ENCODE results near the gene AJM1.

DNA sequence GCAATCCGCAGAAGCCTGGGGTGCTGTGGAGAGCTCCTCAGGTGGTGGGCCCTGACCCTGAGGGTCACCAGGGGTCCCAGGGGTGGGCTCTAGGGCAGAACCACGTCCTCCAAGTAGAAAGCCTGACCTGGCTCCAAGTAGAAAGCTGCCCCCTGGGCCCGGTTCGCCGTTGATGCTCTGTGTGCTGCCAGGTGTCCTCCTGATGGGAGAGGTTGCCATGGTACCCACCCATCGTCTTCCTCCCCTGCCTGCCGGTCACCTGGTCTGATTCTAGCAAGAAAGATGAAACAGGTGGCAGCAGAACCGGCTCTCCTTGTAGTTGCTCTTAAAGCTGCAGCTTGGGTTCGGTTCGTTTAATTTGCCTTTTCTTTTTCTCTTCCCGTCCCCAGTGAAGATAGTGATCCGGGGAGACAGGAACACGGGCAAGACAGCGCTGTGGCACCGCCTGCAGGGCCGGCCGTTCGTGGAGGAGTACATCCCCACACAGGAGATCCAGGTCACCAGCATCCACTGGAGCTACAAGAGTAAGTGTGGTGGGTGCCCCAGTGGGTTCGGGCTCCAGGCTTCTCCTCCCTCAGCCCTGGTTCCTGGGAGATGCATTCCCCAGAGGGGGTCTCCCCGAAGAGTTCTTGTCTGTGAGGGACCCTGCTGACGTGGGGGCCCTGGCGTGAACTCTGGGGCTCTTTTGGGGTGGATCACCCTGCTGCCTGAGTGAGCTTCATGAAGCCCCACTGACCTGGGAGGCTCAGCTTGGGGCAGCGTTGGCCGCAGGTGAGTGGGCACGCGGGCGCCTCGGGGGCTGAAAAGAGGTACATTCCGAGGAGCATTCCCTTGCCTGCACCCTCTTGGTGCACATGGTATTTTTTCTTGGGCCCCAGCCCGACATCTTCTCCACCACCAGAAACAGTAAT, 18.9 kb upstream of the AJM1 start:
- TF ChIP-seq CTCF (IDR thresholded peaks at IDR 0.05) = no peak
- no peak for TF ChIP-seq EZH2 (IDR thresholded peaks at IDR 0.05; ENCODE audit: borderline replicate concordance, insufficient read depth, low read depth, low read length, poor library complexity, severe bottlenecking)
